Activated naive CD4-positive, alpha-beta T cell treated with anti-CD3 and anti-CD28 coated beads, Interleukin-2, amount 10 ng/mL, durations not matched to agents 7 days and 5 days (primary cell): ENCODE measurements around the gene RPL10A.
"Not testable (repeated sequence)": the region's sequence is repeated elsewhere in the genome, so short reads cannot be mapped to it uniquely, and the experiment has no call there.

Experiments
- CTCF ChIA-PET: fragments of 350-600 bp; sonication (Branson Sonifier 250); formaldehyde crosslinking; loops from one replicate; lab custom pipeline; 2021; ENCODE audit warnings: antibody characterized with exemption; lab: Charles Lee
- DNase-seq: peaks from one replicate; pipeline ENCODE4 v3.0.0-alpha.2; 2020
- H3K27ac Mint-ChIP-seq: one replicate; pipeline ENCODE4 v1.8.0; 2021; ENCODE audit warnings: mild to moderate bottlenecking, moderate library complexity, mixed read lengths
- H3K27me3 Mint-ChIP-seq: one replicate; pipeline ENCODE4 v1.8.0; 2021; ENCODE audit warnings: mild to moderate bottlenecking, mixed read lengths
- H3K36me3 Mint-ChIP-seq: one replicate; pipeline ENCODE4 v1.8.0; 2021; ENCODE audit warnings: mixed read lengths
- H3K4me1 Mint-ChIP-seq: one replicate; pipeline ENCODE4 v1.8.0; 2021; ENCODE audit warnings: mixed read lengths
- H3K4me3 Mint-ChIP-seq: one replicate; pipeline ENCODE4 v1.8.0; 2021; ENCODE audit warnings: mild to moderate bottlenecking, moderate library complexity, mixed read lengths
- H3K9me3 Mint-ChIP-seq: one replicate; pipeline ENCODE4 v1.8.0; 2021; ENCODE audit warnings: mixed read lengths

RPL10A gene

DNA sequence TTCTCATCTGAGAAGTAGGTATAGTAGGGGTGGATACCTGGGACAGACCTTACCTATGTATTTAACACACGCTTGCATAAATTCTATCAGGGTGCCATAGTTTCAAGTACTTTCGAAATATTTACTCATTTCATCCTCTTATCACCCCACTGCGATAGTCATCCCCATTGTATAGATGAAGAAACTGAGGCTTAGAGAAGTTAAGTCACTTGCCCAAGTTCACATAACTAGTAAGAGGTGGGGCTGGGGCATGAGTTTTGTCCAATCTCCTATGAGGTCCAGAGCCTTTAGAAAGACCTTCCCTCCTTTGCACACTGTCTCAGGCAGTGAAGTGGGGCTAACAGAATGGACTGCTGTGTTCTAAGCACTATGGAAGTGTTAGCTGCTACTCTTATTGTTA lies 38.3 kb downstream of the RPL10A start:
- H3K36me3 Mint-ChIP-seq: no peaks in the 10 kb centered on the region
- CTCF ChIA-PET: interaction anchor here (1.2 kb wide), 1 partner anchor 68 kb away, joined by 3 read pairs; no protein-coding TSS in a partner anchor
- H3K4me1 Mint-ChIP-seq: no peaks in the 10 kb centered on the region
- peaks cover 78% of the 10 kb centered on the region for H3K27me3 Mint-ChIP-seq
- no peak for DNase-seq
- no peaks in the 10 kb centered on the region for H3K9me3 Mint-ChIP-seq
- H3K27ac Mint-ChIP-seq: no peak overlapping the region
- H3K4me3 Mint-ChIP-seq: no peak overlapping the region

- CTCF ChIA-PET: interaction anchor here (1.2 to 2.0 kb wide), 2 partner anchors 16 to 67 kb away, joined by 3 to 8 read pairs; no protein-coding TSS in a partner anchor
- peaks cover 79% of the 10 kb centered on the region for H3K27me3 Mint-ChIP-seq
- no peaks in the 10 kb centered on the region for H3K9me3 Mint-ChIP-seq
- no peak overlapping the region for H3K4me3 Mint-ChIP-seq
- H3K4me1 Mint-ChIP-seq: no peaks in the 10 kb centered on the region
- H3K27ac Mint-ChIP-seq: no peak overlapping the region
- H3K36me3 Mint-ChIP-seq: no peaks in the 10 kb centered on the region
- no peak for DNase-seq
These were observed 39.0 kb downstream of the RPL10A start for GRCh38 chr6:35507221-35507620.

GRCh38 chr6:35508027-35508426 lies 39.8 kb downstream of the RPL10A start:
- Mint-ChIP-seq H3K4me3 (no peak overlapping the region), H3K9me3 (no peaks in the 10 kb centered on the region), H3K36me3 (no peaks in the 10 kb centered on the region), H3K4me1 (no peaks in the 10 kb centered on the region), H3K27me3 (peaks cover 79% of the 10 kb centered on the region), H3K27ac (no peak overlapping the region)
- CTCF ChIA-PET: interaction anchor here (0.8 to 2.0 kb wide), 3 partner anchors 15 to 66 kb away, joined by 3 to 8 read pairs (median 3); no protein-coding TSS in a partner anchor
- no peak for DNase-seq

DNA sequence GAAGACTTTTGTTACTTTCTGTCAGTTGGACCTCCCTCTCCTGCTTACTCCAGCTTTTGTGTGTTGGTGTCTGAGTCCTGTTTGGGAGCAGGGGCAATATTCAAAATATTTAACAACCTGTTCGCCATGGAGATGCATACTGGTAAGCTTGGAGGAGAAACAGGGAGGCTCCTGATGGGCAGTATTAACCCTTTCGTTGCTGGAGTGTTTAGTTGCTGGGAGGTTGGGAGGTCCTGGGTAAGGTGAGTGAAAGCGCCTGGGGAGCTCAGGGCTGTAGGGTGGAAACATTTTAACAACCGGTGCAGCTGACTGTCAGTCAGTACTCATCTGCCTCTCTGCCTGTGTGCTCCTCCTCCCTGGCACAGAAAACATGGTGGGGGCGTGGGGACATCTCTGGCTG lies 40.3 kb downstream of the RPL10A start:
- CTCF ChIA-PET: interaction anchor here (0.8 to 2.0 kb wide), 2 partner anchors 14 to 44 kb away, joined by 3 to 8 read pairs; no protein-coding TSS in a partner anchor
- Mint-ChIP-seq H3K27ac (no peak overlapping the region), H3K4me1 (no peaks in the 10 kb centered on the region), H3K27me3 (peaks cover 76% of the 10 kb centered on the region), H3K4me3 (no peak overlapping the region), H3K36me3 (no peaks in the 10 kb centered on the region), H3K9me3 (no peaks in the 10 kb centered on the region)
- no peak for DNase-seq

DNA sequence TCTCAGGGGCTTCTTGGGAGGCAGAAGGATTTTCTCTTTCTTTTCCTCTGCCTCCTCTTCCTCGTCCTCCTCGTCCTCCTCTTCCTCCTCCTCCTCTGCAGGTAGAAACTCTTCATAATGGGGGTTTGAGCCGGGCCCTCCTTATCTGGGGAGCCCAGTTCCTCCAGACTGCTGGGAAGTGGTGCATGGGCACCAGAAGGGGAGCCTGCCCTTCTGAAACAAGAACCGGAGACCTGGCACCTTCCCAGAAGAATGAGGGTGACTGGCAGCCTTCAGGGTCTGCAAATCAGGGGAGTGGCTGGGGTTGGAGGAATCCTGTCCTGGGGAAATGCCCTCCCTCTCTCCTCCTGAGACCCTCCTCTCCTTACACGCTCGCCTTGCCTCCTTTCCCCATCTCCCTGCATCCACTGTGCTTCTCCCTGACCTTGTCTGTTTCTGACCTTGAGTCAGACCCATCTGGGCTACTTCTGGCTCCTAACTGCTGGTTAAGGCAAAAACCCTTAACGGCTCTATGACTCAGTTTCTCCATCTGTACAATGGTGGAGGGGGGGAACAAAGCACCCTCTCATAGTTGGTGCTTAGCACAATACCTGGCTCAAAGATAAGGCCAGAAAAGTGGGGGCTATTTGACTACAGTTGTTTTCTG lies 42.8 kb downstream of the RPL10A start:
- no peaks in the 10 kb centered on the region for H3K4me1 Mint-ChIP-seq
- no peaks in the 10 kb centered on the region for H3K9me3 Mint-ChIP-seq
- no peak overlapping the region for H3K27ac Mint-ChIP-seq
- DNase-seq: no peak
- CTCF ChIA-PET: no interaction called here
- H3K36me3 Mint-ChIP-seq: no peaks in the 10 kb centered on the region
- peaks cover 69% of the 10 kb centered on the region for H3K27me3 Mint-ChIP-seq
- no peak overlapping the region for H3K4me3 Mint-ChIP-seq

DNA sequence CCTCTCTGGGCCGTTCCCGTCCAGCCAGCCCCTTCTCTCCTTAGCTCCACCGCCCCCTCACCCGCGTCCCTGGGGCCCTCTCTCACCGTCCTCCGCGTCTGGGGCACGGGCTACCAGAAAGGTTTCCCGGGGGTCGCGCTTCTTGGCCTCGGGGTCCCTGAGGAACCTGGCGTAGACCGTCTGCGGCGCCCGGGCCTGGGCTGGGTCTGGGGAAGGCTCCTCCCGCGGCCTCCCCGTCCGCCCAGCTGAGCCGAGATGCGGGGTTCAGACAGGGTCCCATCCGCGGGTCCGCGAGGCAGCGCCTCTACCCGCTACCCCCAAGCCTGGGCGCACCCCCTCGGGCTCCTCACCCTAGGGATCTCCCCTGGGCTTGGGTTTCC lies 43.4 kb downstream of the RPL10A start:
- no peak overlapping the region for H3K27ac Mint-ChIP-seq
- H3K27me3 Mint-ChIP-seq: peaks cover 70% of the 10 kb centered on the region
- no peak for DNase-seq
- CTCF ChIA-PET: no interaction called here
- no peaks in the 10 kb centered on the region for H3K36me3 Mint-ChIP-seq
- no peak overlapping the region for H3K4me3 Mint-ChIP-seq
- H3K4me1 Mint-ChIP-seq: no peaks in the 10 kb centered on the region
- H3K9me3 Mint-ChIP-seq: no peaks in the 10 kb centered on the region

GRCh38 chr6:35512006-35512405 lies 43.8 kb downstream of the RPL10A start:
- Mint-ChIP-seq H3K4me1 (no peaks in the 10 kb centered on the region), H3K9me3 (no peaks in the 10 kb centered on the region), H3K27ac (no peak overlapping the region), H3K27me3 (peaks cover 71% of the 10 kb centered on the region), H3K36me3 (no peaks in the 10 kb centered on the region), H3K4me3 (no peak overlapping the region)
- CTCF ChIA-PET: no interaction called here
- no peak for DNase-seq

DNA sequence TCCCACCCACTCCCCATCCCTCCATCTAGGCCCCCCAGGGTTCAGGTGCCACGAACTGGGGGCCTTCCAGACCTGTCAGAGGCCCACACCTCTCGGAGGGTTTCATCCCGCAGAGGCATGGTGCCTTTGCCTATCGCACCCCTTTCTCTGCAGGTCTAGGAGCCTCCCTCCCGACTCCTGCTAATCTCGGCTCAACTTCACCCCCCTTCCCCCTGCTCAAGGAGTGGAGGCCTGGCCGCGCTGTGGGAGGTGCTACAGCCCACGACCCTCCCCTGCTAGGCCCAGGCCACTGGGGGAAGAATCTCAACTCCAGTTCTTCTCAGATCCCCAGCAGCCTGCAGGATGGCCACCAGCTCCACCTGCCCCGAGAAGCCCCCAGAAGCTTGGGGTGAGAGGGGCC lies 44.5 kb downstream of the RPL10A start, which contains the start of gene TULP1:
TSS of gene TULP1 (minus strand) at position 157 of the 400 bp plus-strand sequence. CDS start at position 119, 38 bp downstream.
- H3K4me3 Mint-ChIP-seq: no peak within 1 kb of the TSS
- no peaks in the 10 kb centered on the region for H3K9me3 Mint-ChIP-seq
- CTCF ChIA-PET: no interaction called here
- no peaks in the 10 kb centered on the region for H3K4me1 Mint-ChIP-seq
- no peak for DNase-seq
- peaks cover 65% of the 10 kb centered on the region for H3K27me3 Mint-ChIP-seq
- H3K36me3 Mint-ChIP-seq: no peaks in the 10 kb centered on the region
- no peak within 1 kb of the TSS for H3K27ac Mint-ChIP-seq

DNA sequence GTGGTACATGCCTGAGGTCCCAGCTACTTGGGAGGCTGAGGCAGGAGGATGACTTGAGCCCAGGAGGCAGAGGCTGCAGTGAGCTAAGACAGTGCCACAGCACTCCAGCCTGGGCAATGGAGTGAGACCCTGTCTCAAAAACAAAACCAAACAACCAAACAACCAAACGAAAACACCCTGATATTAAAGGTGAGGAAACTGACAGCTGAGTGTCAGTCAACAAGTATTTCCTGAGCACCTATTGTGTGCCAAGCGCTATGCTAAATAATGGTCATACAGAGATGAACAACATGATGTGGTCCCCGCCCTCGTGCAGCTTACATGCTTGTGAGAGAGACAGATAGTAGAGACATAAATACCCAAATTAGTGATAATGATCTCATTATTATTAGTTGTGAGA lies 46.4 kb downstream of the RPL10A start:
- CTCF ChIA-PET: interaction anchor here (1.0 kb wide), 1 partner anchor 222 kb away, joined by 3 read pairs; the partner anchor contains the start of gene ARMC12
- no peak overlapping the region for H3K27ac Mint-ChIP-seq
- H3K4me1 Mint-ChIP-seq: no peaks in the 10 kb centered on the region
- H3K9me3 Mint-ChIP-seq: no peaks in the 10 kb centered on the region
- no peak for DNase-seq
- H3K36me3 Mint-ChIP-seq: no peaks in the 10 kb centered on the region
- H3K27me3 Mint-ChIP-seq: peaks cover 55% of the 10 kb centered on the region
- H3K4me3 Mint-ChIP-seq: no peak overlapping the region

- H3K9me3 Mint-ChIP-seq, CTCF ChIA-PET, H3K27ac Mint-ChIP-seq, H3K4me3 Mint-ChIP-seq, H3K4me1 Mint-ChIP-seq, H3K36me3 Mint-ChIP-seq, DNase-seq: not testable (repeated sequence)
- peaks cover 55% of the 10 kb centered on the region for H3K27me3 Mint-ChIP-seq
These were observed 47.7 kb downstream of the RPL10A start for GRCh38 chr6:35515939-35516338.

- Mint-ChIP-seq H3K4me1 (no peaks in the 10 kb centered on the region), H3K9me3 (no peaks in the 10 kb centered on the region), H3K36me3 (no peaks in the 10 kb centered on the region), H3K27ac (no peak overlapping the region), H3K4me3 (no peak overlapping the region), H3K27me3 (peaks cover 53% of the 10 kb centered on the region)
- CTCF ChIA-PET: interaction anchor here (0.6 to 0.9 kb wide), 3 partner anchors 12 to 352 kb away, joined by 3 to 4 read pairs (median 3); no protein-coding TSS in a partner anchor
- DNase-seq: no peak
These were observed 48.5 kb downstream of the RPL10A start for GRCh38 chr6:35516712-35517111.

- DNase-seq, H3K4me3 Mint-ChIP-seq: not testable (repeated sequence)
- CTCF ChIA-PET: interaction anchor here (1.8 kb wide), 1 partner anchor 34 kb away, joined by 6 read pairs; no protein-coding TSS in a partner anchor
These were observed 49.8 kb downstream of the RPL10A start for GRCh38 chr6:35517978-35518377.

GRCh38 chr6:35518566-35519312 lies 50.5 kb downstream of the RPL10A start:
- Mint-ChIP-seq H3K27me3 (peaks cover 39% of the 10 kb centered on the region), H3K36me3 (no peaks in the 10 kb centered on the region), H3K27ac (no peak overlapping the region), H3K4me3 (no peak overlapping the region), H3K4me1 (peaks cover 14% of the 10 kb centered on the region), H3K9me3 (no peaks in the 10 kb centered on the region)
- no peak for DNase-seq
- CTCF ChIA-PET: interaction anchor here (1.8 kb wide), 1 partner anchor 33 kb away, joined by 6 read pairs; no protein-coding TSS in a partner anchor

More at GRCh38 chr6:35517978-35518377, 49.8 kb downstream of the RPL10A start:
- H3K36me3 Mint-ChIP-seq, H3K9me3 Mint-ChIP-seq, H3K27ac Mint-ChIP-seq, H3K4me1 Mint-ChIP-seq: not testable (repeated sequence)
- H3K27me3 Mint-ChIP-seq: peaks cover 42% of the 10 kb centered on the region

DNA sequence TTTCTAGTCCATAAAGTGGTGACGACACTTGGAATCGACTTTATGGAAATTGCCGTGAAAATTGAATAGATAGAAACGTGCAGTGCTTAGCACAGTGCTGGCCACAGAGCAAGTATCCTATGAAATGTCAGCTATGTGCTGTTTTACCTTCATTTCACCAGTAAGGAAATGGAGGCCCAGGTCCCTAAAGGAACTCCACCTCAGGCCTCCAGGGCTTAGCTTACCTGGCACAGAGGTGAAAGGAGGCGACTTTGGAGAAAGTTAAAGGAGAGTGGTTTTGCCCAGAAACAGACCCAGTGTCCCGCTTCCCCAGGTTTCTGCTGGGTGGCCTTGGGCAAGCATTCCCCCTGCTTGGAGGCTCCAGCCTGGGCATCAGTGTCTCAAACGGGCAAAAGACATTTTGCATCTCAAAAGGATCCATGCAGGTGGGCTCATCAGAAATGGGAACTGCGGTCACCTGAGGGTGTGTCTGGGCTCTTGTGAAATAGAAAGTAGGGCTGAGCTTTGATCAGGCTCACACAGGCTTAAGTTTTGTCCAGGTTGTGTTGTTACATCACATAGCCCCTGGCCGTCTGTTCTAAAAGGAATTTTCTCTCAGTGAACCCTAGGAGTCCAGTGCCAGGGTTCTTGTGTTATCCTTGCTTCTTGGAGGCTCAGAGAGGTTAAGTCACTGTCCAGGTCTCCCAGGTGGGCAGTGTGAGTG lies 51.3 kb downstream of the RPL10A start:
- Mint-ChIP-seq H3K36me3 (no peaks in the 10 kb centered on the region), H3K4me3 (no peak overlapping the region)

More for the DNA sequence above, 51.3 kb downstream of the RPL10A start:
- Mint-ChIP-seq H3K27me3 (peaks cover 35% of the 10 kb centered on the region), H3K4me1 (peaks cover 16% of the 10 kb centered on the region), H3K27ac (no peak overlapping the region), H3K9me3 (no peaks in the 10 kb centered on the region)
- no peak for DNase-seq
- CTCF ChIA-PET: interaction anchor here (1.8 to 6.5 kb wide), 2 partner anchors 33 to 219 kb away, joined by 6 to 74 read pairs; partner anchors contain the start of gene ARMC12
